Hepatocyte (in vitro differentiated cells): ENCODE results near the gene BMP6. TPM values are rescaled to one million over a fixed set of nuclear protein-coding genes. Genes with fewer than 3 reads are reported as not detected.

Experiments used
- DNase-seq: peaks from one replicate; pipeline ENCODE4 v3.0.0-alpha.2; 2016; ENCODE audit warnings: low spot score
- H2AFZ ChIP-seq: fragments of 200-600 bp; sonication (generic); 2 replicates; pipeline ENCODE4 v1.6.0; 2016; ENCODE audit warnings: antibody characterized with exemption, mild to moderate bottlenecking
- H3K27ac ChIP-seq: fragments of 200-600 bp; sonication (generic); 2 replicates; pipeline ENCODE4 v1.5.1; 2016; ENCODE audit warnings: mild to moderate bottlenecking
- H3K27me3 ChIP-seq: fragments of 200-600 bp; sonication (generic); 2 replicates; pipeline ENCODE4 v1.6.1; 2016
- H3K36me3 ChIP-seq: fragments of 200-600 bp; sonication (generic); replicated peaks from 2 replicates; pipeline ENCODE4 v1.5.1; 2016; ENCODE audit warnings: low read depth; ENCODE audit not compliant: insufficient read depth
- H3K4me1 ChIP-seq: fragments of 200-600 bp; sonication (generic); 2 replicates; pipeline ENCODE4 v1.5.1; 2016; ENCODE audit warnings: mild to moderate bottlenecking, moderate library complexity; ENCODE audit not compliant: insufficient read depth
- H3K4me2 ChIP-seq: fragments of 200-600 bp; sonication (generic); 2 replicates; pipeline ENCODE4 v1.6.0; 2016
- H3K4me3 ChIP-seq: fragments of 200-600 bp; sonication (generic); 2 replicates; pipeline ENCODE4 v1.5.1; 2016; ENCODE audit warnings: mild to moderate bottlenecking
- H3K79me2 ChIP-seq: fragments of 200-600 bp; sonication (generic); 2 replicates; pipeline ENCODE4 v1.6.0; 2017; ENCODE audit warnings: mild to moderate bottlenecking
- H3K9me2 ChIP-seq: fragments of 200-600 bp; sonication (generic); replicated peaks from 2 replicates; pipeline ENCODE4 v1.6.0; 2017; ENCODE audit warnings: mild to moderate bottlenecking; ENCODE audit not compliant: insufficient read depth
- H3K9me3 ChIP-seq: fragments of 200-600 bp; sonication (generic); 2 replicates; pipeline ENCODE4 v1.5.1; 2016; ENCODE audit warnings: low read depth, mild to moderate bottlenecking
- H4K20me1 ChIP-seq: fragments of 200-600 bp; sonication (generic); 2 replicates; pipeline ENCODE4 v1.6.0; 2016; ENCODE audit warnings: mild to moderate bottlenecking; ENCODE audit not compliant: insufficient read depth, poor library complexity, severe bottlenecking
- CTCF ChIP-seq: fragments of 200-600 bp; sonication (generic); IDR thresholded peaks from 2 replicates; pipeline ENCODE4 v1.5.1; 2016; ENCODE audit warnings: antibody characterized with exemption, mild to moderate bottlenecking; ENCODE audit not compliant: poor library complexity
- EZH2 ChIP-seq: fragments of 200-600 bp; sonication (generic); IDR thresholded peaks from 2 replicates; pipeline ENCODE4 v1.6.1; 2016; ENCODE audit warnings: antibody characterized with exemption, mild to moderate bottlenecking, borderline replicate concordance
- EZH2phosphoT487 ChIP-seq: fragments of 200-600 bp; sonication (generic); IDR thresholded peaks from one replicate; pipeline ENCODE4 v1.6.1; 2018; ENCODE audit warnings: antibody characterized with exemption, mild to moderate bottlenecking, low read depth, moderate library complexity; ENCODE audit not compliant: unreplicated experiment, severe bottlenecking
- WGBS: methylation state at CpG from one replicate; pipeline ENCODE4 v1.1.6; 2016; ENCODE audit warnings: low lambda C conversion rate; ENCODE audit errors: missing lambda C conversion rate; 5-methylcytosine and 5-hydroxymethylcytosine counted together
- polyA plus RNA-seq: library from polyadenylated mRNA; unstranded; fragments of >200 nt; fragmentation: Nextera tagmentation; extraction: Ambion mirVana; gene quantifications from 2 replicates; pipeline ENCODE4 v1.2.1, GENCODE V29; 2016
- total RNA-seq: library from RNA; depleted of rRNA; stranded (reverse); fragments of >200 nt; gene quantifications from 2 replicates; pipeline ENCODE4 v1.2.3, GENCODE V29; 2014

Gene BMP6
- total RNA-seq = 2.9 and 4.3 TPM in 2 replicates
- 3.5 and 4.0 TPM in 2 replicates for polyA plus RNA-seq

DNA sequence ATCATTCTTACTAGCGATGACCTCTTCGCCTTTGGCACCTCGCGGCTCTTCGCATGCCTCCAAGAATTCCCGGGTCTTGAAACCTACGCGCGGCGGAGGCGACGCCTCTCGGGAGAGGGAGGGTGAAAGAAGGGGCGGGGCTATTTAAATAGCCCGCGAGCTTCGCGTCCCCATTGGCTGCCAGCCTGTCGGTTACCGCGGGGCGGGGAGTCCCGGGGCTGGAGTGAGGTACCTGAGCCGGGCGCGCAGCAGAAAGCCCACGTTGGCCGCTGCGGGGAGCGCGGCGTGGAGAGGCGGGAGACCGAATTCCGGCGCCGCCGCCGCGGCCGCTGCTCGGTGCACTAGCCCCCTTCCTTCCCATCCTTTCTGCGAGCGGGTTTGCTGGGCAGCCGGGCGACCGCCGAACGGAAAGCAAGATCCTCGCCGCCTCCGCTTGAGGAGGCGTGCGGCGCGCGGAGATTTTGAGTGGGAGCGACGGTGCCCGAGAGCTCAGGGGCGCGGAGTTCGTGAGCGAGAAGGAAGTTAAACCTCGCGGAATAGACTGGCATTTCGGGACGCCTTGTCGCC lies at the start of gene BMP6:
Gene BMP6, plus strand, starts transcription at position 251 of the 567 bp plus-strand sequence. CDS start 857 bp downstream, outside the sequence.
- peaks cover 71% of the 10 kb centered on the region for H3K27me3 ChIP-seq
- H3K9me2 ChIP-seq = no peaks in the 10 kb centered on the region
- no peaks in the 10 kb centered on the region for H3K9me3 ChIP-seq
- peaks cover 13% of the 10 kb centered on the region for H3K4me1 ChIP-seq
- peak; percentile 93 for DNase-seq
- no peaks in the 10 kb centered on the region for H3K36me3 ChIP-seq
- H3K4me3 ChIP-seq = peak within 1 kb of the TSS; percentile 60
- no peak within 1 kb of the TSS for H3K27ac ChIP-seq
- no peaks in the 10 kb centered on the region for H4K20me1 ChIP-seq
- TF ChIP-seq EZH2phosphoT487 (no peak), EZH2 (no peak), CTCF (no peak)
- H3K4me2 ChIP-seq = peak within 1 kb of the TSS; percentile 100
- no peaks in the 10 kb centered on the region for H3K79me2 ChIP-seq
- peak within 1 kb of the TSS; percentile 43 for H2AFZ ChIP-seq
- WGBS = under 1% methylated on average over 59 of the region's 69 CpGs

GRCh38 chr6:7677229-7677628 lies 48.7 kb upstream of the BMP6 start:
- H3K9me2 ChIP-seq = no peaks in the 10 kb centered on the region
- 90% methylated on average over 5 of the region's 5 CpGs for WGBS
- H3K27ac ChIP-seq = no peak overlapping the region
- H2AFZ ChIP-seq = no peak overlapping the region
- no peak overlapping the region for H3K4me2 ChIP-seq
- H3K79me2 ChIP-seq = no peaks in the 10 kb centered on the region
- TF ChIP-seq EZH2 = no peak
- TF ChIP-seq CTCF = no peak
- no peak for TF ChIP-seq EZH2phosphoT487
- DNase-seq = no peak
- no peaks in the 10 kb centered on the region for H3K9me3 ChIP-seq
- H4K20me1 ChIP-seq = no peaks in the 10 kb centered on the region
- H3K4me1 ChIP-seq = peaks cover 15% of the 10 kb centered on the region
- no peaks in the 10 kb centered on the region for H3K36me3 ChIP-seq
- no peak overlapping the region for H3K4me3 ChIP-seq
- H3K27me3 ChIP-seq = no peaks in the 10 kb centered on the region

- TF ChIP-seq CTCF (no peak), EZH2 (no peak), EZH2phosphoT487 (no peak)
- Histone ChIP-seq H3K79me2 (no peaks in the 10 kb centered on the region), H3K27ac (no peak overlapping the region), H3K9me3 (no peaks in the 10 kb centered on the region), H3K36me3 (no peaks in the 10 kb centered on the region), H2AFZ (no peak overlapping the region), H3K4me1 (peaks cover 2% of the 10 kb centered on the region), H4K20me1 (no peaks in the 10 kb centered on the region), H3K4me2 (no peak overlapping the region), H3K9me2 (no peaks in the 10 kb centered on the region), H3K4me3 (no peak overlapping the region), H3K27me3 (no peaks in the 10 kb centered on the region)
- WGBS = 77% methylated on average over 12 of the region's 12 CpGs
- DNase-seq = no peak
Measured at GRCh38 chr6:7680393-7681075, 45.4 kb upstream of the BMP6 start.
